H1 (cell line): ENCODE data around the gene EGFLAM. TPM values are rescaled to one million over a fixed set of nuclear protein-coding genes. Genes with fewer than 3 reads are reported as not detected.

Experiments
- CTCF ChIA-PET: fragments of 300-600 bp; sonication (Branson Sonifier 250); formaldehyde crosslinking; loops from one replicate; lab custom pipeline; 2021; ENCODE audit not compliant: partially characterized antibody; lab: Charles Lee
- POLR2A ChIA-PET: fragments of 300-600 bp; sonication (Branson Sonifier 250); formaldehyde crosslinking; loops from one replicate; lab custom pipeline; 2021; ENCODE audit warnings: inconsistent platforms; ENCODE audit not compliant: partially characterized antibody; lab: Charles Lee
- DNase-seq, 2 experiments: peaks; one replicate each; pipeline versions ENCODE4 v3.0.0 to v3.0.0-alpha.2; 2010 to 2022; ENCODE audit warnings: low spot score in 2 of 2, low read depth in 1 of 2, mixed read lengths in 1 of 2
- FAIRE-seq: peaks from 2 replicates; lab custom pipeline; 2011; peaks lifted over from hg19 to GRCh38; lab: Jason Lieb, UNC
- H2AFZ ChIP-seq: 2 replicates; pipeline ENCODE4 v1.8.1; 2012; ENCODE audit warnings: low read length, inconsistent platforms
- H2AK5ac ChIP-seq: 2 replicates; pipeline ENCODE4 v1.6.1; 2013; ENCODE audit warnings: low read depth, low read length
- H2BK120ac ChIP-seq: replicated peaks from 2 replicates; pipeline ENCODE3; 2013; ENCODE audit warnings: low read depth, low read length, inconsistent platforms
- H2BK12ac ChIP-seq: 2 replicates; pipeline ENCODE4 v1.6.1; 2013; ENCODE audit warnings: low read depth, low read length
- H2BK15ac ChIP-seq: 2 replicates; pipeline ENCODE4 v1.6.1; 2013; ENCODE audit warnings: low read length
- H2BK20ac ChIP-seq: 2 replicates; pipeline ENCODE4 v1.6.1; 2013; ENCODE audit warnings: low read length
- H2BK5ac ChIP-seq: 2 replicates; pipeline ENCODE4 v1.6.1; 2013; ENCODE audit warnings: low read depth, low read length
- H3K14ac ChIP-seq: 2 replicates; pipeline ENCODE4 v1.6.1; 2013; ENCODE audit warnings: inconsistent platforms; ENCODE audit not compliant: insufficient read length
- H3K18ac ChIP-seq: 2 replicates; pipeline ENCODE4 v1.6.1; 2013; ENCODE audit warnings: low read length; ENCODE audit errors: extremely low read depth
- H3K23ac ChIP-seq: 2 replicates; pipeline ENCODE4 v1.6.1; 2013; ENCODE audit warnings: inconsistent platforms; ENCODE audit not compliant: insufficient read length
- H3K23me2 ChIP-seq: 2 replicates; pipeline ENCODE4 v1.6.1; 2013; ENCODE audit warnings: low read depth, low read length
- H3K27ac ChIP-seq: 2 replicates; pipeline ENCODE4 v1.6.1; 2011; ENCODE audit warnings: low read depth, low read length, inconsistent platforms
- H3K27me3 ChIP-seq, 4 experiments: replicated peaks in 1 of 4; 1 replicate in 1 of 4; 2 replicates in 3 of 4; pipeline versions ENCODE4 v1.6.1 to v1.8.1; 2011 to 2013; ENCODE audit warnings: low read length in 3 of 4, mild to moderate bottlenecking in 3 of 4, inconsistent platforms in 2 of 4, mixed read lengths in 2 of 4, moderate library complexity in 1 of 4; ENCODE audit not compliant: control insufficient read depth in 3 of 4, insufficient read depth in 3 of 4; ENCODE audit errors: extremely low read depth in 1 of 4
- H3K36me3 ChIP-seq, 4 experiments: 2 replicates each; pipeline versions ENCODE4 v1.6.1 to v1.8.1; 2011 to 2013; ENCODE audit warnings: mild to moderate bottlenecking in 4 of 4, low read length in 3 of 4, moderate library complexity in 2 of 4, control low read depth in 1 of 4, inconsistent platforms in 1 of 4; ENCODE audit not compliant: insufficient read depth in 4 of 4, control insufficient read depth in 2 of 4
- H3K4ac ChIP-seq: replicated peaks from 2 replicates; pipeline ENCODE3; 2013; ENCODE audit warnings: low read length, low read depth, mixed read lengths, inconsistent platforms; ENCODE audit not compliant: insufficient read length
- H3K4me1 ChIP-seq, 4 experiments: replicated peaks in 1 of 4; 1 replicate in 1 of 4; 2 replicates in 3 of 4; pipeline versions ENCODE4 v1.6.1 to v1.8.1; 2011 to 2013; ENCODE audit warnings: low read length in 3 of 4, inconsistent platforms in 2 of 4, mixed read lengths in 1 of 4; ENCODE audit not compliant: insufficient read depth in 4 of 4, control insufficient read depth in 3 of 4
- H3K4me2 ChIP-seq, 2 experiments: 2 replicates each; pipeline versions ENCODE4 v1.6.1 to v1.8.1; 2011 to 2013; ENCODE audit warnings: low read depth in 2 of 2, low read length in 2 of 2, control low read depth in 1 of 2, inconsistent platforms in 1 of 2, mild to moderate bottlenecking in 1 of 2; ENCODE audit not compliant: insufficient read depth in 1 of 2
- H3K4me3 ChIP-seq, 4 experiments: fragments of 200-600, 300-600 bp in 1 of 4; sonication (generic), shearing (Covaris generic), sonication (Bioruptor Twin) in 1 of 4; 2 replicates each; pipeline versions ENCODE4 v1.5.1 to v1.8.1; 2011 to 2016; ENCODE audit warnings: low read length in 4 of 4, low read depth in 3 of 4, control low read depth in 2 of 4, inconsistent platforms in 2 of 4, mild to moderate bottlenecking in 2 of 4, mixed read lengths in 1 of 4, moderate library complexity in 1 of 4; ENCODE audit not compliant: insufficient read depth in 2 of 4; ENCODE audit errors: extremely low read depth in 1 of 4
- H3K56ac ChIP-seq: replicated peaks from 2 replicates; pipeline ENCODE3; 2013; ENCODE audit warnings: low read depth, mild to moderate bottlenecking, mixed read lengths, low read length, inconsistent platforms; ENCODE audit not compliant: insufficient read length
- H3K79me1 ChIP-seq: 2 replicates; pipeline ENCODE4 v1.6.1; 2013; ENCODE audit warnings: low read depth, low read length, control low read depth
- H3K79me2 ChIP-seq, 2 experiments: 2 replicates each; pipeline versions ENCODE4 v1.6.1 to v1.8.1; 2012 to 2013; ENCODE audit warnings: low read length in 2 of 2, mild to moderate bottlenecking in 2 of 2, inconsistent platforms in 1 of 2; ENCODE audit not compliant: insufficient read depth in 2 of 2, control insufficient read depth in 1 of 2
- H3K9ac ChIP-seq, 4 experiments: replicated peaks in 1 of 4; 1 replicate in 1 of 4; 2 replicates in 3 of 4; pipeline versions ENCODE4 v1.6.1 to v1.8.1; 2011 to 2013; ENCODE audit warnings: low read depth in 3 of 4, low read length in 3 of 4, control low read depth in 2 of 4, mild to moderate bottlenecking in 2 of 4, moderate library complexity in 2 of 4, inconsistent platforms in 1 of 4; ENCODE audit errors: extremely low read depth in 1 of 4
- H3K9me3 ChIP-seq, 2 experiments: 2 replicates each; pipeline versions ENCODE4 v1.6.1 to v1.8.1; 2012 to 2013; ENCODE audit warnings: mild to moderate bottlenecking in 2 of 2, moderate library complexity in 2 of 2, control low read depth in 1 of 2, inconsistent platforms in 1 of 2, low read depth in 1 of 2, low read length in 1 of 2, mixed read lengths in 1 of 2; ENCODE audit not compliant: insufficient read depth in 2 of 2
- H4K20me1 ChIP-seq, 2 experiments: replicated peaks in 1 of 2; 2 replicates each; pipeline versions ENCODE3 to v1.8.1; 2011 to 2013; ENCODE audit warnings: inconsistent platforms in 2 of 2, low read length in 2 of 2, mild to moderate bottlenecking in 1 of 2; ENCODE audit not compliant: insufficient read depth in 2 of 2, control insufficient read depth in 1 of 2
- H4K5ac ChIP-seq: 2 replicates; pipeline ENCODE4 v1.6.1; 2013; ENCODE audit warnings: low read length, low read depth, mixed read lengths, inconsistent platforms; ENCODE audit not compliant: insufficient read length
- H4K8ac ChIP-seq: 2 replicates; pipeline ENCODE4 v1.8.0; 2013; ENCODE audit warnings: mild to moderate bottlenecking, moderate library complexity, low read length, inconsistent platforms; ENCODE audit not compliant: insufficient read depth; ENCODE audit errors: extremely low read depth
- H4K91ac ChIP-seq: replicated peaks from 2 replicates; pipeline ENCODE3; 2013; ENCODE audit warnings: low read length, mixed read lengths, inconsistent platforms; ENCODE audit not compliant: insufficient read length
- BRCA1 ChIP-seq: IDR thresholded peaks from 2 replicates; pipeline ENCODE4 v1.6.1; 2012; ENCODE audit warnings: low read depth, low read length, improper control_type of control experiment
- CBX5 ChIP-seq: fragments of 300-800, 300-1000 bp; sonication (generic); IDR thresholded peaks from 2 replicates; pipeline ENCODE4 v1.7.1; 2016; ENCODE audit warnings: antibody characterized with exemption, low read length, low read depth
- EGR1 ChIP-seq: IDR thresholded peaks from 2 replicates; pipeline ENCODE4 v1.6.1; 2011; ENCODE audit warnings: low read depth, low read length, borderline replicate concordance
- EP300 ChIP-seq, 2 experiments: IDR thresholded peaks; 1 replicate in 1 of 2; 2 replicates in 1 of 2; pipeline ENCODE4 v1.6.1; 2011 to 2012; ENCODE audit warnings: low read depth in 2 of 2, low read length in 2 of 2, mild to moderate bottlenecking in 2 of 2, borderline replicate concordance in 1 of 2, inconsistent platforms in 1 of 2, moderate library complexity in 1 of 2
- RXRA ChIP-seq: IDR thresholded peaks from 2 replicates; pipeline ENCODE4 v1.6.1; 2011; ENCODE audit warnings: low read depth, mild to moderate bottlenecking, low read length, moderate library complexity; ENCODE audit not compliant: insufficient read depth
- SIRT6 ChIP-seq: IDR thresholded peaks from one replicate; pipeline ENCODE4 v1.7.1; 2012; ENCODE audit warnings: low read length, inconsistent platforms
- SP1 ChIP-seq: IDR thresholded peaks from 2 replicates; pipeline ENCODE4 v1.6.1; 2011; ENCODE audit warnings: low read depth, low read length
- SP4 ChIP-seq: IDR thresholded peaks from 2 replicates; pipeline ENCODE4 v1.6.1; 2012; ENCODE audit warnings: low read length, inconsistent platforms
- SRF ChIP-seq: IDR thresholded peaks from 2 replicates; pipeline ENCODE4 v1.6.1; 2011; ENCODE audit warnings: mild to moderate bottlenecking, low read depth, low read length, moderate library complexity
- TAF7 ChIP-seq: optimal IDR thresholded peaks from 2 replicates; pipeline ENCODE3; 2011; ENCODE audit warnings: low read depth, mild to moderate bottlenecking, inconsistent platforms, low read length, moderate library complexity, borderline replicate concordance
- TCF12 ChIP-seq: IDR thresholded peaks from 2 replicates; pipeline ENCODE4 v1.6.1; 2011; ENCODE audit warnings: low read depth, mild to moderate bottlenecking, low read length
- YY1 ChIP-seq: IDR thresholded peaks from 2 replicates; pipeline ENCODE4 v1.6.1; 2011; ENCODE audit warnings: low read depth, mild to moderate bottlenecking, low read length
- WGBS, 2 experiments: shearing (Covaris generic) in 1 of 2; methylation state at CpG; one replicate each; pipeline versions ENCODE4 v1.1.6 to v1.1.7; 2013 to 2015; ENCODE audit warnings: low lambda C conversion rate in 2 of 2, mixed read lengths in 2 of 2, inconsistent platforms in 1 of 2, low coverage in 1 of 2, missing lambda C conversion rate in 1 of 2; ENCODE audit not compliant: insufficient replicate concordance in 2 of 2, insufficient coverage in 1 of 2, insufficient read length in 1 of 2; ENCODE audit errors: extremely low coverage in 1 of 2, missing lambda C conversion rate in 1 of 2; 5-methylcytosine and 5-hydroxymethylcytosine counted together
- polyA plus RNA-seq, 7 experiments: library from polyadenylated mRNA; depleted of rRNA in 3 of 7; stranded (reverse) in 5 of 7; unstranded in 2 of 7; fragments of >200 nt in 5 of 7; fragments of 200-250 nt in 2 of 7; gene quantifications; 1 replicate in 5 of 7; 2 replicates in 1 of 7; 4 replicates in 1 of 7; pipeline versions ENCODE4 v1.2.1 to v1.2.3, GENCODE V29; 2011 to 2013; ENCODE audit warnings: missing spikeins in 2 of 7, mixed read lengths in 2 of 7
- total RNA-seq: library from RNA; stranded (reverse); fragmentation: NEBNext Ultra II Directional; extraction: Animal tissue kit (Norgen Biotek cat#: 25700); gene quantifications from 2 replicates; pipeline ENCODE4 v1.2.1, GENCODE V29; 2021

EGFLAM gene
- total and polyA plus RNA-seq, 2 of the 8 experiments (the other 6 are each of a cell fraction or from before 2014, with no cell fraction given), result 0.20 to 0.24 TPM

DNA sequence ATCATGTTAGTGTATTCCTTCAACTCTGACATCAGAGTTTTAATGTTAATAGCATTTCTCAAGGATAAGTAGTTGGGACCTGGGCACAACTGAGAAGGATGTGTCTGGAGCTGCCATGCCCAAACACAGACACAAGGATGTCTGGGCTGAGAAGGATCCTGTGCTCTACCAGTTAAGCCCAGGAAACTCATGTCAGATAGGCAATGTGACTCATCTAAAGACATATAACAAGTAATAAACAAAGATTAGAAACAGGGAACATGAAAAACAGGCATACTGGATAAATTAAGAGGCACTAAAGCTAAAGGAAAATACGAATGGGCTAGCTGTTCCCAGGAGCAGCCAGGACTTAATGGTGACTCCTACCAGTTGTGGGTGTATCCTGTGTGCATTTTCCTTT is 9.1 kb upstream of the EGFLAM start:
- FAIRE-seq, result no peak

More for the DNA sequence above, 9.1 kb upstream of the EGFLAM start:
- no peak overlapping the region for H3K56ac ChIP-seq
- no peak overlapping the region for H2BK12ac ChIP-seq
- H3K14ac ChIP-seq, result no peak overlapping the region
- H3K4me3 ChIP-seq, result no peak overlapping the region
- H4K8ac ChIP-seq, result no peak overlapping the region
- no peaks in the 10 kb centered on the region; the same call in 1 of the 2 replicates for H3K23me2 ChIP-seq
- POLR2A ChIA-PET, result interaction anchor here (1.3 kb wide), 1 partner anchor 9 kb away, joined by 3 read pairs; the partner anchor contains the start of gene EGFLAM
- no peaks in the 10 kb centered on the region for H3K79me1 ChIP-seq
- no peak overlapping the region for H3K27ac ChIP-seq
- no peak for DNase-seq
- H2BK20ac ChIP-seq, result no peak overlapping the region
- no peak overlapping the region for H2AK5ac ChIP-seq
- H3K9ac ChIP-seq, result no peak overlapping the region
- no peaks in the 10 kb centered on the region for H3K36me3 ChIP-seq
- 68% methylated on average over 1 of the region's 1 CpG; no CpG with 5 or more reads in 1 of the 2 experiments for WGBS, 2 experiments
- TF ChIP-seq YY1 (no peak), RXRA (no peak), SP4 (no peak), SIRT6 (no peak), EGR1 (no peak), CBX5 (no peak), BRCA1 (no peak), EP300 (IDR thresholded peaks at IDR 0.05; ENCODE audit: borderline replicate concordance in 1 of 2, low read depth in 2 of 2, low read length in 2 of 2) (no peak), SRF (no peak), SP1 (no peak), TCF12 (no peak), TAF7 (no peak)
- no peak overlapping the region for H2BK120ac ChIP-seq
- no peak overlapping the region for H3K23ac ChIP-seq
- CTCF ChIA-PET, result interaction anchor here (0.6 to 6.2 kb wide), 7 partner anchors 11 to 543 kb away, joined by 3 to 25 read pairs (median 3); no protein-coding TSS in a partner anchor
- H3K27me3 ChIP-seq, result no peaks in the 10 kb centered on the region; a peak in 1 of 7 replicates
- H4K20me1 ChIP-seq, result no peaks in the 10 kb centered on the region
- no peak overlapping the region for H2BK5ac ChIP-seq
- H3K9me3 ChIP-seq, result peaks cover 0 to 2% of the 10 kb centered on the region in 2 experiments; a peak in 1 of 4 replicates
- no peaks in the 10 kb centered on the region for H3K4me1 ChIP-seq
- H4K5ac ChIP-seq, result no peak overlapping the region
- H2BK15ac ChIP-seq, result no peak overlapping the region
- H4K91ac ChIP-seq, result no peak overlapping the region
- H3K79me2 ChIP-seq, result no peaks in the 10 kb centered on the region
- no peak overlapping the region for H3K4me2 ChIP-seq
- no peak overlapping the region for H2AFZ ChIP-seq
- H3K4ac ChIP-seq, result no peak overlapping the region
- H3K18ac ChIP-seq, result no peak overlapping the region
